A673 (cell line): ENCODE measurements around the gene SKI. TPM values are rescaled to one million over a fixed set of nuclear protein-coding genes. Genes with fewer than 3 reads are reported as not detected.

Experiments
- BruUV-seq: library from RNA; stranded (reverse); fragments of 400-500 nt; replicated peaks from 2 replicates; lab custom pipeline; 2021; lab: Mats Ljungman, UMichigan
- CTCF ChIA-PET: fragments of 300-600 bp; sonication (Branson Sonifier 250); formaldehyde crosslinking; loops from one replicate; lab custom pipeline; 2022; ENCODE audit warnings: antibody characterized with exemption; lab: Charles Lee
- POLR2A ChIA-PET: fragments of 300-600 bp; sonication (Branson Sonifier 250); formaldehyde crosslinking; loops from one replicate; lab custom pipeline; 2022; ENCODE audit warnings: antibody characterized with exemption; ENCODE audit not compliant: low non-redundant PET; lab: Charles Lee
- DNase-seq: peaks from one replicate; pipeline ENCODE4 v3.0.0-alpha.2; 2015; ENCODE audit warnings: low spot score
- H3K27ac ChIP-seq: fragments of 200-600 bp; sonication (generic); 2 replicates; pipeline ENCODE4 v1.5.1; 2016; ENCODE audit warnings: mixed run types, low read depth, mild to moderate bottlenecking, mixed read lengths, antibody characterized with exemption, low read length; ENCODE audit not compliant: poor library complexity, severe bottlenecking
- H3K27me3 ChIP-seq: fragments of 200-600 bp; sonication (generic); replicated peaks from 2 replicates; pipeline ENCODE4 v1.6.1; 2017; ENCODE audit warnings: mixed run types, low read depth, mild to moderate bottlenecking, mixed read lengths, antibody characterized with exemption, low read length; ENCODE audit not compliant: insufficient read depth, poor library complexity
- H3K36me3 ChIP-seq: fragments of 200-600 bp; sonication (generic); 2 replicates; pipeline ENCODE4 v1.6.1; 2016; ENCODE audit warnings: mixed run types, mild to moderate bottlenecking, mixed read lengths, antibody characterized with exemption, low read length; ENCODE audit not compliant: insufficient read depth, poor library complexity, severe bottlenecking
- H3K4me1 ChIP-seq: fragments of 200-600 bp; sonication (generic); 2 replicates; pipeline ENCODE4 v1.6.1; 2017; ENCODE audit warnings: mixed run types, mild to moderate bottlenecking, mixed read lengths, antibody characterized with exemption, low read length; ENCODE audit not compliant: insufficient read depth, poor library complexity, severe bottlenecking
- H3K4me3 ChIP-seq: fragments of 200-600 bp; sonication (generic); 2 replicates; pipeline ENCODE4 v1.5.1; 2016; ENCODE audit warnings: low read depth, mixed run types, mild to moderate bottlenecking, mixed read lengths, low read length; ENCODE audit not compliant: poor library complexity, severe bottlenecking
- H3K9me3 ChIP-seq: fragments of 200-600 bp; sonication (generic); 2 replicates; pipeline ENCODE4 v1.6.1; 2016; ENCODE audit warnings: mixed run types, low read depth, mild to moderate bottlenecking, mixed read lengths, antibody characterized with exemption, low read length; ENCODE audit not compliant: poor library complexity, severe bottlenecking
- EZH2 ChIP-seq: fragments of 200-600 bp; sonication (generic); IDR thresholded peaks from 2 replicates; pipeline ENCODE4 v1.6.1; 2017; ENCODE audit warnings: borderline replicate concordance, low read depth, mild to moderate bottlenecking, mixed read lengths, antibody characterized with exemption, low read length; ENCODE audit not compliant: poor library complexity, severe bottlenecking
- intact Hi-C: fragments of 100-400 bp; cut with micrococcal nuclease; formaldehyde crosslinking; loops from one replicate; pipeline ENCODE4 v1.10.0; 2022; ENCODE audit not compliant: unreplicated experiment
- total RNA-seq: library from RNA; stranded (reverse); gene quantifications from 2 replicates; pipeline ENCODE4 v1.2.3, GENCODE V29; 2021
- TF ChIP-seq, protein P1 (sequence below): fragments of 300-800, 200-600 bp; sonication (generic); conservative IDR thresholded peaks from 2 replicates; pipeline ENCODE4 v1.5.1; 2017; ENCODE audit warnings: low read depth, mild to moderate bottlenecking, antibody characterized with exemption, low read length, moderate library complexity, mixed read lengths

The SKI gene
- total RNA-seq, 1 experiment from 2014 or later = 88.1 TPM

DNA sequence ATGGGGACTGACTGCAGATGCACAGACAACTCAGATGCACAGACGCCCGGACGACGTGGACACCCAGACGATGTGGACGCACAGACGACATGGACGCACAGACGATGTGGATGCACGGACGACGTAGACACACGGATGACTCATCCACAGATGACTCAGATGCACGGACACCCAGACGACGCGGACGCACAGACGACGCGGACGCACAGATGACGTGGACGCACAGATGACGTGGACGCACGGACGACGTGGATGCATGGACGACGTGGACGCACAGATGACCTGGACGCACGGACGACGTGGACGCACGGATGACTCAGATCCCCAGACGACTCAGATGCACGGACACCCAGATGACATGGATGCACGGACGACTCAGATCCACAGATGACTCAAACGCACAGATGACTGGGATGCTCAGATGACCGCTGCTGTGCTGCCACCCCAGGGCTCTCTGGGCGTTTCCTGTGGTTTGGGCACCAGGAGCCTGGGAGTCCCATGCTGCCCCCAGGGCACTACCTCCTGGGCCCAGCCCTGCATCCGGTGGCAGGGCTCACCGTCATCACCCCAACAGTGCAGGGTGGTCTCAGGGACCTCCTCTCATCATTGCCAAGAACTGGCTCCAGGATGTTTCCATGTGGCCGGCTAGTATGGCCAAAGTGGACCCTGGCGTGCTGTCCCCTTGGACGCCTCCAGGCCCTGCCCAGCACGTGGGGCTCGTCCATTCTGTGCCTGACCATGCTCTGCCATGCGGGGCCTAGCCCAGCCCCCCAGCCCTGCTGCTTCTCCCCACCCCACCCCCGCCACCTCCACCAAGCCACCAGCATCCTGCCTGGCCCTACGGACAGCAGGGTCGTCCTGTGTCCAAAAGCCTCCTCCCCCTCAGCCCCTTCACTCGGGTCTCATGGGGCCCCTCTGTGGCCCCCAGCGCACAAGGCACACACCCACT lies 47.5 kb upstream of the SKI start:
- ChIA-PET POLR2A (no interaction called here), CTCF (no interaction called here)
- BruUV-seq = no TSS peak
- Histone ChIP-seq H3K9me3 (no peaks in the 10 kb centered on the region), H3K27me3 (no peaks in the 10 kb centered on the region), H3K4me1 (no peaks in the 10 kb centered on the region), H3K27ac (no peak overlapping the region), H3K36me3 (no peaks in the 10 kb centered on the region), H3K4me3 (no peak overlapping the region)
- no peak for DNase-seq
- intact Hi-C loops = no loop called here
- TF ChIP-seq, protein P1, sequence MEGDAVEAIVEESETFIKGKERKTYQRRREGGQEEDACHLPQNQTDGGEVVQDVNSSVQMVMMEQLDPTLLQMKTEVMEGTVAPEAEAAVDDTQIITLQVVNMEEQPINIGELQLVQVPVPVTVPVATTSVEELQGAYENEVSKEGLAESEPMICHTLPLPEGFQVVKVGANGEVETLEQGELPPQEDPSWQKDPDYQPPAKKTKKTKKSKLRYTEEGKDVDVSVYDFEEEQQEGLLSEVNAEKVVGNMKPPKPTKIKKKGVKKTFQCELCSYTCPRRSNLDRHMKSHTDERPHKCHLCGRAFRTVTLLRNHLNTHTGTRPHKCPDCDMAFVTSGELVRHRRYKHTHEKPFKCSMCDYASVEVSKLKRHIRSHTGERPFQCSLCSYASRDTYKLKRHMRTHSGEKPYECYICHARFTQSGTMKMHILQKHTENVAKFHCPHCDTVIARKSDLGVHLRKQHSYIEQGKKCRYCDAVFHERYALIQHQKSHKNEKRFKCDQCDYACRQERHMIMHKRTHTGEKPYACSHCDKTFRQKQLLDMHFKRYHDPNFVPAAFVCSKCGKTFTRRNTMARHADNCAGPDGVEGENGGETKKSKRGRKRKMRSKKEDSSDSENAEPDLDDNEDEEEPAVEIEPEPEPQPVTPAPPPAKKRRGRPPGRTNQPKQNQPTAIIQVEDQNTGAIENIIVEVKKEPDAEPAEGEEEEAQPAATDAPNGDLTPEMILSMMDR = no peak
- no peak for TF ChIP-seq EZH2

DNA sequence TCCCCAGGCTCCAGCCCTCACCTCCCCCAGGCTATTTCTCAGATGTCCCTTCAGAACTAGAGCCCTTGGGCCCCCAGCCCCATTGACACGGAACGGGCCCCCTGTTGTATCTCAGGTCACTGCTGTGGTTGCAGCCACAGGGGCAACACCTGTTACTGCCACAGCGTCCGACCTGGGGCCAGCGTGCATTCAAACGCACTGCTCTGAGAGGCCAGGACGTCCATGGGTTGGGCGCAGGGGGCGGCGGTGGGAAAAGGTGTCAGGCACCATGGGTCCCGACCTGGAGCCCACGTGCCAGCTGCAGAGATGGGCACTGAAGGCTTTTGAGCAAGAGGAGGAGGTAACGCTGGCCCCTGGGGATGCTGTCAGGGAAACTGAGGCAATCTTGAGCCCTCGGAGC lies 46.8 kb upstream of the SKI start:
- Histone ChIP-seq H3K4me1 (no peaks in the 10 kb centered on the region), H3K27me3 (no peaks in the 10 kb centered on the region), H3K9me3 (no peaks in the 10 kb centered on the region), H3K27ac (no peak overlapping the region), H3K36me3 (no peaks in the 10 kb centered on the region), H3K4me3 (no peak overlapping the region)
- no peak for TF ChIP-seq EZH2
- TF ChIP-seq, protein P1 = no peak
- POLR2A ChIA-PET = no interaction called here
- no peak for DNase-seq
- CTCF ChIA-PET = no interaction called here
- no TSS peak for BruUV-seq
- intact Hi-C loops = no loop called here

DNA sequence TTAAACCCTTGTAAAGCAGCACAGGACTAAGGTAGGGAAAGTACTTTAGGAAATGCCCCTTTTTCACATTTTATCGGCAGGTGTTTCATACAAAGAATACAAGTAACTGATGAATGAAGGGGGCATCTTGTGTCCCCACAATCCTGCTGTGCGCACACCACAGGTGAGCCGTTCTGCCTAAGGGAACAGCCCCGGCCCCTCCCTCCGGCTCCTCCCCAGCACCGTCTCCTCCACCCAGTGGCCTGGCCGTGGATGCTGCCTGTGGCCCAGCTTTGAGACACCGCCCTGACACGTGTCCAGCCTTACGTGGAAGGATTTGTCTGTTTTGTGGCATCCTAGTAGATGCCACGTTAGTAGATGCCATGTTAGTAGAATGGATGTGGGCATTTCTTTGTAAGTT lies 46.4 kb upstream of the SKI start:
- Histone ChIP-seq H3K9me3 (no peaks in the 10 kb centered on the region), H3K27ac (no peak overlapping the region), H3K4me1 (no peaks in the 10 kb centered on the region), H3K4me3 (no peak overlapping the region), H3K27me3 (no peaks in the 10 kb centered on the region), H3K36me3 (peaks cover 4% of the 10 kb centered on the region)
- DNase-seq = no peak
- CTCF ChIA-PET = no interaction called here
- POLR2A ChIA-PET = no interaction called here
- intact Hi-C loops = no loop called here
- TF ChIP-seq EZH2 = no peak
- TF ChIP-seq, protein P1 = no peak
- BruUV-seq = no TSS peak
